Measurements from ENCODE around the gene RAB4B. TPM values are rescaled to one million over a fixed set of nuclear protein-coding genes. Genes with fewer than 3 reads are reported as not detected.
"Not testable (repeated sequence)": the region's sequence is repeated elsewhere in the genome, so short reads cannot be mapped to it uniquely, and the experiment has no call there.

The RAB4B gene
- total RNA-seq, 1 donor from 2014 or later = 7.9 TPM

DNA sequence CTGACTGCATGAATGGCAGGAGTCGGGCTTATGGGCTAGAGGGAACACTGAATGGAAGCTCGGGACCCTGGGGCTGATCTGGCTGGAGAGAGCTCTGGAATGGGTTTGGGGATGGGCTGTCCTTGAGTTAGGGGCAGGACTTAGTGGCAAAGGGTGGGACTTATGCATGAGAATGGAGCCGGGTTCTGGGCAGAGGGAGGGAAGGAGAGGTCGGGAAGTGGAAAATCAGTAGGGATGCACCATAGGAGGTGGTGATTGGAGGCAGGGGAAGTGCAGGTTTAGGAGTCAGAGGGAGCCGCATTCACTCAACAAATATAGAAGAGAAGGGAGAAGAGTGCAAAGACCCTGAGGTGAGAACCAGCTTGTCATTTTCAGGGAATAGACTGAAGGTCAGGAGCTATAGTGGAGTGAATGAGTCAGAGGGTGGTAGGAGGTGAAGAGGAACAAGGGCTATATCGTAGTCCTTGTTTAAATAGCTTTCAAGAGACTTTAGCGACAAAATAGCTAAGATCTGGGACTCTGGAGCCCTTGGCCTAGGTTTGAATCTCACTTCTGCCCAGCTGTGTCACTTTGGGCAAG is 748 bp downstream of the RAB4B start:
- DNase-seq (ENCODE audit: low read depth) = peak; percentile 55
- peaks cover 3% of the 10 kb centered on the region for H3K36me3 ChIP-seq (ENCODE audit: control insufficient read depth, insufficient read depth, low read length)
- TF ChIP-seq, protein P1, sequence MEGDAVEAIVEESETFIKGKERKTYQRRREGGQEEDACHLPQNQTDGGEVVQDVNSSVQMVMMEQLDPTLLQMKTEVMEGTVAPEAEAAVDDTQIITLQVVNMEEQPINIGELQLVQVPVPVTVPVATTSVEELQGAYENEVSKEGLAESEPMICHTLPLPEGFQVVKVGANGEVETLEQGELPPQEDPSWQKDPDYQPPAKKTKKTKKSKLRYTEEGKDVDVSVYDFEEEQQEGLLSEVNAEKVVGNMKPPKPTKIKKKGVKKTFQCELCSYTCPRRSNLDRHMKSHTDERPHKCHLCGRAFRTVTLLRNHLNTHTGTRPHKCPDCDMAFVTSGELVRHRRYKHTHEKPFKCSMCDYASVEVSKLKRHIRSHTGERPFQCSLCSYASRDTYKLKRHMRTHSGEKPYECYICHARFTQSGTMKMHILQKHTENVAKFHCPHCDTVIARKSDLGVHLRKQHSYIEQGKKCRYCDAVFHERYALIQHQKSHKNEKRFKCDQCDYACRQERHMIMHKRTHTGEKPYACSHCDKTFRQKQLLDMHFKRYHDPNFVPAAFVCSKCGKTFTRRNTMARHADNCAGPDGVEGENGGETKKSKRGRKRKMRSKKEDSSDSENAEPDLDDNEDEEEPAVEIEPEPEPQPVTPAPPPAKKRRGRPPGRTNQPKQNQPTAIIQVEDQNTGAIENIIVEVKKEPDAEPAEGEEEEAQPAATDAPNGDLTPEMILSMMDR (IDR thresholded peaks at IDR 0.05; ENCODE audit: insufficient read depth, low read length, severe bottlenecking) = no peak
- H3K4me3 ChIP-seq (ENCODE audit: low read depth, low read length) = peak overlapping the region; percentile 82
- no peaks in the 10 kb centered on the region for H3K27me3 ChIP-seq (ENCODE audit: control insufficient read depth, insufficient read depth, low read length)
- FAIRE-seq = no peak

DNA sequence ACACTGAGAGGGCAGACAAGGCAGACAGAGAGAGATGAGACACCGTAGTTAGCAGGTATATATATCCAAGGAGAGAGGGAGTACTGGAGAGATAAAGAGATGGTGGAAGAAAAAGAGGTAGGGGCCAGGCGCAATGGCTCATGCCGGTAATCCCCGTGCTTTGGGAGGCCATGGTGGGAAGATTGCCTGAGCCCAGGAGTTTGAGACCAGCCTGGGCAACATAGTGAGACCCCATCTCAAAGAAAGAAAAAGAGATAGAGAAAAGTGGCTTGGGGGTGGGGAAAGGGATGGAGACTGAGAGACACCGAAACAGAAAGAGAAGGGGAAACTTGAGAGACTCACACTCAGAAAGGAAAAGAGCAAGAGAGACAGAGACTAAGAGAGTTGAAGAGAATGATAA is 2.5 kb downstream of the RAB4B start:
- TF ChIP-seq, protein P1 (IDR thresholded peaks at IDR 0.05; ENCODE audit: insufficient read depth, low read length, severe bottlenecking) = no peak
- FAIRE-seq (no peak), DNase-seq (ENCODE audit: low read depth) (no peak)
- H3K4me3 ChIP-seq (ENCODE audit: low read depth, low read length) = no peak overlapping the region
- peaks cover 3% of the 10 kb centered on the region for H3K36me3 ChIP-seq (ENCODE audit: control insufficient read depth, insufficient read depth, low read length)
- H3K27me3 ChIP-seq (ENCODE audit: control insufficient read depth, insufficient read depth, low read length) = no peaks in the 10 kb centered on the region

DNA sequence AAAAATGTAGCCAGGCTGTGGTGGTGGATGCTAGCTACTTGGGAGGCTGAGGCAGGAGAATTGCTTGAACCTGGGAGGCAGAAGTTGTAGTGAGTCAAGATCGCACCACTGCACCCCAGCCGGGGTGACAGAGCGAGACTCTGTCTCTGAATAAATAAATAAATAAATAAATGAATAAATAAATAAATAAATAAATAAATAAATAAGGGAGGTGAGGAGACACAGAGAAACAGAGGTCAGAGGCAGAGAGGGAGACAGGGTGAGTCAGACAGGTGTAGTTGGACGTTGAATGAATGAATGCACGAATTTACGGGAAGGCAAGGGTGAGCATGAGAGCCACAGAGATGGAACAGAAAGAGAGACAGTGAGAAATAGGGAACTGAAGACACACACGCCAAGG is 3.1 kb downstream of the RAB4B start:
- TF ChIP-seq, protein P1 (IDR thresholded peaks at IDR 0.05; ENCODE audit: insufficient read depth, low read length, severe bottlenecking) = no peak
- Histone ChIP-seq H3K4me3 (ENCODE audit: low read depth, low read length) (no peak overlapping the region), H3K36me3 (ENCODE audit: control insufficient read depth, insufficient read depth, low read length) (peaks cover 3% of the 10 kb centered on the region), H3K27me3 (ENCODE audit: control insufficient read depth, insufficient read depth, low read length) (no peaks in the 10 kb centered on the region)
- FAIRE-seq (no peak), DNase-seq (ENCODE audit: low read depth) (no peak)

DNA sequence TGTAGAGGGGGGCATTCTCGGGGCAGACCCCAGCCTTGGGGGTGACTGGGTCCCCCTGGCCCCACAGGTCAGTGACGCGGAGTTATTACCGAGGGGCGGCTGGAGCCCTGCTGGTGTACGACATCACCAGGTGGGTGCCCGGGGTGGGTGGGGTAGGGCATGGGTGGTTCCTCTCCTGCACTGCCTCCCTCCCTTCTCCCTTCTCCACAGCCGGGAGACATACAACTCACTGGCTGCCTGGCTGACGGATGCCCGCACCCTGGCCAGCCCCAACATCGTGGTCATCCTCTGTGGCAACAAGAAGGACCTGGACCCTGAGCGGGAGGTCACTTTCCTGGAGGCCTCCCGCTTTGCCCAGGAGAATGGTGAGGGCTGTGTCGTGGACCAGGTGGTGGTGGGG is 5.7 kb downstream of the RAB4B start:
- Histone ChIP-seq H3K27me3 (ENCODE audit: control insufficient read depth, insufficient read depth, low read length) (no peaks in the 10 kb centered on the region), H3K36me3 (ENCODE audit: control insufficient read depth, insufficient read depth, low read length) (peaks cover 5% of the 10 kb centered on the region), H3K4me3 (ENCODE audit: low read depth, low read length) (no peak overlapping the region)
- DNase-seq (ENCODE audit: low read depth) (no peak), FAIRE-seq (no peak)
- TF ChIP-seq, protein P1 (IDR thresholded peaks at IDR 0.05; ENCODE audit: insufficient read depth, low read length, severe bottlenecking) = no peak

DNA sequence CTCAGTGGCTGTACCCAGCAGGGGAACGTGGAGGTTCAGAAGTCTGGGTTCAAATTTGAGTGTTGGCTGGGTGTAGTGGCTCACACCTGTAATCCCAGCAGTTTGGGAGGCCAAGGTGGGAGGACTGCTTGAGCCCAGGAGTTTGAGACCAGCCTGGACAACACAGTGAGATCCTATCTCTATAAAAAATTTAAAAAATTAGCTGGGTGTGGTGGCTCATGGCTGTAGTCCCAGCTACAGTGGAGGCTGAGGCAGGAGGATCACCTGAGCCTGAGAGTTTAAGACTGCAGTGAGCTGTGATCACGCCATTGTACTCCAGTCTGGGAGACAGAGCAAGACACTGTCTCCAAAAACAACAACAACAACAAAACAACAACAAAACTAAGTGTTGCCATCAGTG is 6.1 kb downstream of the RAB4B start:
- H3K36me3 ChIP-seq (ENCODE audit: control insufficient read depth, insufficient read depth, low read length); H3K4me3 ChIP-seq (ENCODE audit: low read depth, low read length); H3K27me3 ChIP-seq (ENCODE audit: control insufficient read depth, insufficient read depth, low read length); FAIRE-seq; DNase-seq (ENCODE audit: low read depth): not testable (repeated sequence)

DNA sequence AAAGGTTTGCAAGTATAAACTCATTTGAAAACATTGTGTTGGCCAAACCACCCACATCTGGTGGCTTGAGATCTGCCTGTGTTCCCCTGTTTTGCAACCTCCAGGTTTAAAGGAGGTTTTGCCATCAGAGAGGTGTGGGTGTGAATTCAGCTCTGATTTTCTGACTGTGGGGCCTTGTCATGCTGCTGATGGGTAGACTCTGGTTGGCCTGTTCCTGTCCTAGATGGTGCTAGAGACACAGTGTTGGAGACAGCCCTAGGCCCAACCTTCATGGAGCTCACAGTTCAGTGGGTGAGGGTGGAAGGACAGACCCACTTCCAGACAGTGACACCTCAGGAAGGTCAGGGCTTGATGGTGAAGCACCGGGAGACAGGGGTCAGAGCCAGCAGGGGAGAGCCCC is 7.5 kb downstream of the RAB4B start:
- FAIRE-seq (peak; percentile 73), DNase-seq (ENCODE audit: low read depth) (no peak)
- TF ChIP-seq, protein P1 (IDR thresholded peaks at IDR 0.05; ENCODE audit: insufficient read depth, low read length, severe bottlenecking) = no peak
- no peak overlapping the region for H3K4me3 ChIP-seq (ENCODE audit: low read depth, low read length)
- no peaks in the 10 kb centered on the region for H3K27me3 ChIP-seq (ENCODE audit: control insufficient read depth, insufficient read depth, low read length)
- H3K36me3 ChIP-seq (ENCODE audit: control insufficient read depth, insufficient read depth, low read length) = peaks cover 7% of the 10 kb centered on the region

Data from bronchial epithelial cell (primary cell).